Ovary (tissue), 3 donors: Measurements from ENCODE around the gene SPATA13.

ENCODE experiments used
- EP300 ChIP-seq: sonication (generic); formaldehyde crosslinking; IDR thresholded peaks from one replicate; pipeline ENCODE4 v1.6.1; 2017; ENCODE audit warnings: antibody characterized with exemption
- POLR2A ChIP-seq: fragments of 450-650 bp; IDR thresholded peaks from one replicate; pipeline ENCODE4 v1.6.1; 2017; ENCODE audit warnings: antibody characterized with exemption, mild to moderate bottlenecking, moderate library complexity
- TF ChIP-seq, protein P1 (sequence below), 3 donors: fragments of 450-650 bp in 2 of 3; fragments of 200-600 bp in 1 of 3; IDR thresholded peaks; one replicate each; pipeline versions ENCODE4 v1.5.1 to v1.8.0; 2016 to 2022; ENCODE audit warnings: antibody characterized with exemption in 3 of 3, mild to moderate bottlenecking in 1 of 3
- donor health status: DM: no; HTN: no; CAD: no.

GRCh38 chr13:24128962-24129361 lies 31.6 kb upstream of the SPATA13 start:
- TF ChIP-seq, protein P1, sequence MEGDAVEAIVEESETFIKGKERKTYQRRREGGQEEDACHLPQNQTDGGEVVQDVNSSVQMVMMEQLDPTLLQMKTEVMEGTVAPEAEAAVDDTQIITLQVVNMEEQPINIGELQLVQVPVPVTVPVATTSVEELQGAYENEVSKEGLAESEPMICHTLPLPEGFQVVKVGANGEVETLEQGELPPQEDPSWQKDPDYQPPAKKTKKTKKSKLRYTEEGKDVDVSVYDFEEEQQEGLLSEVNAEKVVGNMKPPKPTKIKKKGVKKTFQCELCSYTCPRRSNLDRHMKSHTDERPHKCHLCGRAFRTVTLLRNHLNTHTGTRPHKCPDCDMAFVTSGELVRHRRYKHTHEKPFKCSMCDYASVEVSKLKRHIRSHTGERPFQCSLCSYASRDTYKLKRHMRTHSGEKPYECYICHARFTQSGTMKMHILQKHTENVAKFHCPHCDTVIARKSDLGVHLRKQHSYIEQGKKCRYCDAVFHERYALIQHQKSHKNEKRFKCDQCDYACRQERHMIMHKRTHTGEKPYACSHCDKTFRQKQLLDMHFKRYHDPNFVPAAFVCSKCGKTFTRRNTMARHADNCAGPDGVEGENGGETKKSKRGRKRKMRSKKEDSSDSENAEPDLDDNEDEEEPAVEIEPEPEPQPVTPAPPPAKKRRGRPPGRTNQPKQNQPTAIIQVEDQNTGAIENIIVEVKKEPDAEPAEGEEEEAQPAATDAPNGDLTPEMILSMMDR (IDR thresholded peaks at IDR 0.05), result no peak
- TF ChIP-seq POLR2A, result no peak
- TF ChIP-seq EP300, result no peak
